Hepatocyte (in vitro differentiated cells): ENCODE results near the gene SRRT. TPM values are rescaled to one million over a fixed set of nuclear protein-coding genes. Genes with fewer than 3 reads are reported as not detected.

ENCODE experiments used
- DNase-seq: peaks from one replicate; pipeline ENCODE4 v3.0.0-alpha.2; 2016; ENCODE audit warnings: low spot score
- H2AFZ ChIP-seq: fragments of 200-600 bp; sonication (generic); 2 replicates; pipeline ENCODE4 v1.6.0; 2016; ENCODE audit warnings: antibody characterized with exemption, mild to moderate bottlenecking
- H3K27ac ChIP-seq: fragments of 200-600 bp; sonication (generic); 2 replicates; pipeline ENCODE4 v1.5.1; 2016; ENCODE audit warnings: mild to moderate bottlenecking
- H3K27me3 ChIP-seq: fragments of 200-600 bp; sonication (generic); 2 replicates; pipeline ENCODE4 v1.6.1; 2016
- H3K36me3 ChIP-seq: fragments of 200-600 bp; sonication (generic); replicated peaks from 2 replicates; pipeline ENCODE4 v1.5.1; 2016; ENCODE audit warnings: low read depth; ENCODE audit not compliant: insufficient read depth
- H3K4me1 ChIP-seq: fragments of 200-600 bp; sonication (generic); 2 replicates; pipeline ENCODE4 v1.5.1; 2016; ENCODE audit warnings: mild to moderate bottlenecking, moderate library complexity; ENCODE audit not compliant: insufficient read depth
- H3K4me2 ChIP-seq: fragments of 200-600 bp; sonication (generic); 2 replicates; pipeline ENCODE4 v1.6.0; 2016
- H3K4me3 ChIP-seq: fragments of 200-600 bp; sonication (generic); 2 replicates; pipeline ENCODE4 v1.5.1; 2016; ENCODE audit warnings: mild to moderate bottlenecking
- H3K79me2 ChIP-seq: fragments of 200-600 bp; sonication (generic); 2 replicates; pipeline ENCODE4 v1.6.0; 2017; ENCODE audit warnings: mild to moderate bottlenecking
- H3K9me2 ChIP-seq: fragments of 200-600 bp; sonication (generic); replicated peaks from 2 replicates; pipeline ENCODE4 v1.6.0; 2017; ENCODE audit warnings: mild to moderate bottlenecking; ENCODE audit not compliant: insufficient read depth
- H3K9me3 ChIP-seq: fragments of 200-600 bp; sonication (generic); 2 replicates; pipeline ENCODE4 v1.5.1; 2016; ENCODE audit warnings: low read depth, mild to moderate bottlenecking
- H4K20me1 ChIP-seq: fragments of 200-600 bp; sonication (generic); 2 replicates; pipeline ENCODE4 v1.6.0; 2016; ENCODE audit warnings: mild to moderate bottlenecking; ENCODE audit not compliant: insufficient read depth, poor library complexity, severe bottlenecking
- CTCF ChIP-seq: fragments of 200-600 bp; sonication (generic); IDR thresholded peaks from 2 replicates; pipeline ENCODE4 v1.5.1; 2016; ENCODE audit warnings: antibody characterized with exemption, mild to moderate bottlenecking; ENCODE audit not compliant: poor library complexity
- EZH2 ChIP-seq: fragments of 200-600 bp; sonication (generic); IDR thresholded peaks from 2 replicates; pipeline ENCODE4 v1.6.1; 2016; ENCODE audit warnings: antibody characterized with exemption, mild to moderate bottlenecking, borderline replicate concordance
- EZH2phosphoT487 ChIP-seq: fragments of 200-600 bp; sonication (generic); IDR thresholded peaks from one replicate; pipeline ENCODE4 v1.6.1; 2018; ENCODE audit warnings: antibody characterized with exemption, mild to moderate bottlenecking, low read depth, moderate library complexity; ENCODE audit not compliant: unreplicated experiment, severe bottlenecking
- WGBS: methylation state at CpG from one replicate; pipeline ENCODE4 v1.1.6; 2016; ENCODE audit warnings: low lambda C conversion rate; ENCODE audit errors: missing lambda C conversion rate; 5-methylcytosine and 5-hydroxymethylcytosine counted together
- polyA plus RNA-seq: library from polyadenylated mRNA; unstranded; fragments of >200 nt; fragmentation: Nextera tagmentation; extraction: Ambion mirVana; gene quantifications from 2 replicates; pipeline ENCODE4 v1.2.1, GENCODE V29; 2016
- total RNA-seq: library from RNA; depleted of rRNA; stranded (reverse); fragments of >200 nt; gene quantifications from 2 replicates; pipeline ENCODE4 v1.2.3, GENCODE V29; 2014

Gene SRRT
- total and polyA plus RNA-seq, 2 experiments from 2014 or later: 49.1 to 91.7 TPM

- Histone ChIP-seq H3K4me3 (peak overlapping the region; percentile 82), H3K27ac (peak overlapping the region; percentile 93), H3K27me3 (no peaks in the 10 kb centered on the region), H3K9me3 (no peaks in the 10 kb centered on the region), H3K36me3 (no peaks in the 10 kb centered on the region), H2AFZ (peak overlapping the region; percentile 20), H3K4me2 (peak overlapping the region; percentile 99), H3K4me1 (peaks cover 14% of the 10 kb centered on the region), H4K20me1 (no peaks in the 10 kb centered on the region), H3K79me2 (peaks cover 33% of the 10 kb centered on the region), H3K9me2 (no peaks in the 10 kb centered on the region)
- 14% methylated on average over 23 of the region's 27 CpGs for WGBS
- DNase-seq: peak; percentile 55
- TF ChIP-seq EZH2phosphoT487: no peak
- TF ChIP-seq EZH2: no peak
- no peak for TF ChIP-seq CTCF
Measured at GRCh38 chr7:100867776-100868485, 7.0 kb upstream of the SRRT start.

GRCh38 chr7:100873599-100874299, 1.2 kb upstream of the SRRT start:
- no peak for TF ChIP-seq EZH2
- Histone ChIP-seq H3K27ac (peak overlapping the region; percentile 97), H3K27me3 (no peaks in the 10 kb centered on the region), H4K20me1 (peaks cover 30% of the 10 kb centered on the region), H3K4me1 (peaks cover 33% of the 10 kb centered on the region), H3K4me3 (peak overlapping the region; percentile 16), H2AFZ (peak overlapping the region; percentile 47), H3K4me2 (peak overlapping the region; percentile 77), H3K9me2 (no peaks in the 10 kb centered on the region), H3K9me3 (no peaks in the 10 kb centered on the region), H3K36me3 (no peaks in the 10 kb centered on the region), H3K79me2 (peaks cover 48% of the 10 kb centered on the region)
- no peak for DNase-seq
- over 99% methylated on average over 10 of the region's 10 CpGs for WGBS

GRCh38 chr7:100874300-100874576, 665 bp upstream of the SRRT start:
- H3K27me3 ChIP-seq: no peaks in the 10 kb centered on the region
- peaks cover 35% of the 10 kb centered on the region for H4K20me1 ChIP-seq
- no peaks in the 10 kb centered on the region for H3K36me3 ChIP-seq
- H2AFZ ChIP-seq: peak overlapping the region; percentile 47
- TF ChIP-seq EZH2: no peak
- TF ChIP-seq EZH2phosphoT487: no peak
- TF ChIP-seq CTCF: no peak
- WGBS: 68% methylated on average over 8 of the region's 8 CpGs
- H3K79me2 ChIP-seq: peaks cover 48% of the 10 kb centered on the region
- no peaks in the 10 kb centered on the region for H3K9me2 ChIP-seq
- H3K4me2 ChIP-seq: peak overlapping the region; percentile 77
- peak overlapping the region; percentile 97 for H3K27ac ChIP-seq
- peak overlapping the region; percentile 16 for H3K4me3 ChIP-seq
- no peaks in the 10 kb centered on the region for H3K9me3 ChIP-seq
- no peak for DNase-seq
- peaks cover 31% of the 10 kb centered on the region for H3K4me1 ChIP-seq

GRCh38 chr7:100875356-100875751, 451 bp downstream of the SRRT start:
- H3K9me2 ChIP-seq: no peaks in the 10 kb centered on the region
- peak overlapping the region; percentile 97 for H3K27ac ChIP-seq
- peak overlapping the region; percentile 54 for H2AFZ ChIP-seq
- H3K79me2 ChIP-seq: peaks cover 54% of the 10 kb centered on the region
- no peaks in the 10 kb centered on the region for H3K27me3 ChIP-seq
- H3K9me3 ChIP-seq: no peaks in the 10 kb centered on the region
- peak overlapping the region; percentile 96 for H3K4me2 ChIP-seq
- peak; percentile 60 for DNase-seq
- TF ChIP-seq EZH2 (no peak), CTCF (no peak), EZH2phosphoT487 (no peak)
- H3K4me3 ChIP-seq: peak overlapping the region; percentile 80
- H3K36me3 ChIP-seq: no peaks in the 10 kb centered on the region
- peaks cover 31% of the 10 kb centered on the region for H3K4me1 ChIP-seq
- H4K20me1 ChIP-seq: peaks cover 46% of the 10 kb centered on the region
- under 1% methylated on average over 17 of the region's 39 CpGs for WGBS
